WTC11 (cell line): Measurements from ENCODE around the gene SAMD10. TPM values are rescaled to one million over a fixed set of nuclear protein-coding genes. Genes with fewer than 3 reads are reported as not detected.
A peak's percentile ranks its signal among the peaks of the same experiment; 100 is the strongest.

Experiments
- ATAC-seq: fragments of 200-7000 bp; cut with Tn5 transposase; 2 replicates; pipeline ENCODE4 v1.10.0; 2021; ENCODE audit warnings: mild to moderate bottlenecking, moderate library complexity
- CTCF ChIA-PET: fragments of 300-600 bp; sonication (Branson Sonifier 250); formaldehyde crosslinking; loops from one replicate; lab custom pipeline; 2021; ENCODE audit warnings: antibody characterized with exemption; lab: Charles Lee
- POLR2A ChIA-PET: fragments of 350-600 bp; sonication (Branson Sonifier 250); formaldehyde crosslinking; loops from one replicate; lab custom pipeline; 2021; ENCODE audit warnings: antibody characterized with exemption; lab: Charles Lee
- DNase-seq: peaks from one replicate; pipeline ENCODE4 v3.0.0; 2021; ENCODE audit warnings: low spot score
- H3K27ac Mint-ChIP-seq: 2 replicates; pipeline ENCODE4 v1.8.0; 2021; ENCODE audit warnings: mixed read lengths
- H3K27me3 Mint-ChIP-seq: 2 replicates; pipeline ENCODE4 v1.8.0; 2021; ENCODE audit warnings: low read depth, mild to moderate bottlenecking, moderate library complexity, mixed read lengths
- H3K36me3 Mint-ChIP-seq: 2 replicates; pipeline ENCODE4 v1.8.0; 2021; ENCODE audit warnings: mixed read lengths
- H3K4me1 Mint-ChIP-seq: 2 replicates; pipeline ENCODE4 v1.8.0; 2022; ENCODE audit warnings: mixed read lengths
- H3K4me3 Mint-ChIP-seq: 2 replicates; pipeline ENCODE4 v1.8.0; 2021; ENCODE audit warnings: mild to moderate bottlenecking, moderate library complexity, mixed read lengths
- H3K9me3 Mint-ChIP-seq: 2 replicates; pipeline ENCODE4 v1.8.0; 2021; ENCODE audit warnings: mixed read lengths
- FOXK1 ChIP-seq: sonication (generic); formaldehyde crosslinking; IDR thresholded peaks from 2 replicates; pipeline ENCODE4 v1.8.0; 2022; ENCODE audit warnings: mild to moderate bottlenecking, moderate library complexity, missing genetic modification reagents
- FOXP1 ChIP-seq: sonication (generic); formaldehyde crosslinking; IDR thresholded peaks from 2 replicates; pipeline ENCODE4 v1.8.0; 2022; ENCODE audit warnings: missing genetic modification reagents, mild to moderate bottlenecking, moderate library complexity, borderline replicate concordance
- GRHL2 ChIP-seq: fragments of 250-450 bp; sonication (Bioruptor Pico); IDR thresholded peaks from 2 replicates; pipeline ENCODE4 v1.8.0; 2022; ENCODE audit warnings: mild to moderate bottlenecking, moderate library complexity; ENCODE audit not compliant: insufficient replicate concordance, severe bottlenecking
- GTF2I ChIP-seq: fragments of 250-450 bp; sonication (Bioruptor Pico); conservative IDR thresholded peaks from 2 replicates; pipeline ENCODE4 v1.4.0; 2021; ENCODE audit warnings: mild to moderate bottlenecking
- JAZF1 ChIP-seq: fragments of 250-450 bp; sonication (Bioruptor Pico); IDR thresholded peaks from 2 replicates; pipeline ENCODE4 v1.9.0; 2021; ENCODE audit warnings: moderate library complexity, mild to moderate bottlenecking, inconsistent platforms
- TP53 ChIP-seq: sonication (generic); formaldehyde crosslinking; IDR thresholded peaks from 2 replicates; pipeline ENCODE4 v1.8.1; 2023; ENCODE audit warnings: mild to moderate bottlenecking, missing genetic modification reagents
- ZBTB21 ChIP-seq: sonication (generic); formaldehyde crosslinking; IDR thresholded peaks from 2 replicates; pipeline ENCODE4 v1.8.1; 2023; ENCODE audit warnings: mild to moderate bottlenecking, missing genetic modification reagents, borderline replicate concordance
- ZNF121 ChIP-seq: sonication (generic); formaldehyde crosslinking; IDR thresholded peaks from 2 replicates; pipeline ENCODE4 v1.8.0; 2023; ENCODE audit warnings: missing genetic modification reagents
- ZNF232 ChIP-seq: sonication (generic); formaldehyde crosslinking; IDR thresholded peaks from 2 replicates; pipeline ENCODE4 v1.8.0; 2022; ENCODE audit warnings: mild to moderate bottlenecking, missing genetic modification reagents
- ZNF317 ChIP-seq: sonication (generic); formaldehyde crosslinking; IDR thresholded peaks from 2 replicates; pipeline ENCODE4 v1.8.1; 2023; ENCODE audit warnings: low read depth, mild to moderate bottlenecking, moderate library complexity, missing genetic modification reagents, borderline replicate concordance
- total RNA-seq: library from RNA; stranded (reverse); gene quantifications from 3 replicates; pipeline ENCODE4 v1.2.3, GENCODE V29; 2021
- TF ChIP-seq, protein P1 (sequence below): sonication (generic); formaldehyde crosslinking; IDR thresholded peaks from 2 replicates; pipeline ENCODE4 v1.8.0; 2023; ENCODE audit warnings: missing genetic modification reagents, mild to moderate bottlenecking, borderline replicate concordance
- TF ChIP-seq, protein P2 (sequence below): sonication (generic); formaldehyde crosslinking; IDR thresholded peaks from 2 replicates; pipeline ENCODE4 v1.8.1; 2023; ENCODE audit warnings: mild to moderate bottlenecking, missing genetic modification reagents
- TF ChIP-seq, protein P3 (sequence below): sonication (generic); formaldehyde crosslinking; IDR thresholded peaks from 2 replicates; pipeline ENCODE4 v1.8.0; 2022; ENCODE audit warnings: mild to moderate bottlenecking, missing genetic modification reagents
- TF ChIP-seq, protein P4 (sequence below): fragments of 250-450 bp; sonication (Bioruptor Pico); IDR thresholded peaks from 2 replicates; pipeline ENCODE4 v1.9.0; 2021; ENCODE audit warnings: mild to moderate bottlenecking, borderline replicate concordance
- TF ChIP-seq, protein P5 (sequence below): fragments of 200-600 bp; IDR thresholded peaks from 2 replicates; pipeline ENCODE4 v1.8.0; 2022; ENCODE audit warnings: antibody characterized with exemption

The SAMD10 gene
- total RNA-seq, 1 experiment from 2014 or later: 6.2 TPM

DNA sequence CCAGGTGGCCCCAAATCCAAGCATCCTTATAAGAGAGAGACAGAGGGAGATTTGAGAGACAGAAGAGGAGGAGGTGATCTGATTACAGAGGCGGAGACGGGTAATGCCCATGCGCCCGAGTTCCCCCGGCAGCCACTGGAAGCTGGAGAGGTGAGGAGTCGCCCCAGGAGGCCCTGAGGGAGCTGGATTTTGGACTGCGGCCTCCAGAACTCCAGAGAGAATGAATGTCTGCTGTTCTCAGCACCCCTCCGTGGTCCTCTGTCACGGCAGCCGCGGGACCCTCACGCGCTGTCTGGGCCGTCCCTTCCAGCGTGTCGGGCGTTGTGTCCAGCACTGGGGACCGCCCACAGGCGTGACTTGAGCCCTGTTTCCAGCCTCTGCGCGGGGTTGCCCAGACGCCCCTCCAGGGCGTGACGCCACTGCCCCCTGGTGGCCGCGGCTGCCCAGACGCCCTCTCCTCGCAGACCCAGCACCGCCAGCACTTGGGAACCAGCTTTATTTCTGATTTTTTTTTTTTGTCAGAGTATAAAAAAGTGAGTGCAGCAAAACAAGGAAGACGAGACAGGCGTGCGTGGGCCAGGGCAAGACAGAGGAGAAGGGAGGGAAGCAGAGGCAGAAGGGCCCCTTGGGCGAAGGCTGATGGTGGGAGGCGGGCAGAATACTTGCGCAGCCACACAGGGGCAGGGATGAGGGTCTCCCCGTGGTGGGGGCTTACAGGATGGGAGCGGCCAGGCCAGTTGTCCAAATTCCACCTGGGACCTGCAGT, 5.6 kb downstream of the SAMD10 start (continued):
- TF ChIP-seq FOXK1 (peak; percentile 51), FOXP1 (CRISPR knock-in tag) (0 out of 2 replicates have a peak, but pooled peaks have one; percentile 12)

DNA sequence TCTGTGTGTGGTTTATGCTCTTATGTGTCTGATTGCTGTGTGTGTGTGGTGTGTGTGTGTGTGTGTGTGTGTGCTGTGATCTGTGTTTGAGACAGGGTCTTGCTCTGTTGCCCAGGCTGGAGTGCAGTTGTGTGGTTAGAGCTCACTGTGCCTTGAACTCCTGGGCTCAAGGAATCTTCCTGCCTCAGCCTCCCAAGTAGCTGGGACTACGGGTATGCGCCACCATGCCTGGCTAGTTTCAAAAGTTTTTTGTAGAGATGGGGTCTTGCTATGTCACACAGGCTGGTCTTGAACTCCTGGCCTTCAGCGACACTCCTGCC, 6.3 kb downstream of the SAMD10 start:
- H3K27ac Mint-ChIP-seq: no peak overlapping the region
- ChIA-PET CTCF (interaction anchor here (0.6 to 2.3 kb wide), 38 partner anchors 16 to 1604 kb away, joined by 3 to 54 read pairs (median 6); partner anchors contain the start of genes PTK6, TPD52L2 and UCKL1), POLR2A (interaction anchor here (0.6 to 0.7 kb wide), 2 partner anchors 266 to 304 kb away, joined by 3 read pairs; partner anchors contain the start of genes ARFRP1 and ZGPAT)
- ATAC-seq (no peak), DNase-seq (no peak)
- TF ChIP-seq ZNF121 (CRISPR knock-in tag): peak; percentile 84
- TF ChIP-seq, protein P1, sequence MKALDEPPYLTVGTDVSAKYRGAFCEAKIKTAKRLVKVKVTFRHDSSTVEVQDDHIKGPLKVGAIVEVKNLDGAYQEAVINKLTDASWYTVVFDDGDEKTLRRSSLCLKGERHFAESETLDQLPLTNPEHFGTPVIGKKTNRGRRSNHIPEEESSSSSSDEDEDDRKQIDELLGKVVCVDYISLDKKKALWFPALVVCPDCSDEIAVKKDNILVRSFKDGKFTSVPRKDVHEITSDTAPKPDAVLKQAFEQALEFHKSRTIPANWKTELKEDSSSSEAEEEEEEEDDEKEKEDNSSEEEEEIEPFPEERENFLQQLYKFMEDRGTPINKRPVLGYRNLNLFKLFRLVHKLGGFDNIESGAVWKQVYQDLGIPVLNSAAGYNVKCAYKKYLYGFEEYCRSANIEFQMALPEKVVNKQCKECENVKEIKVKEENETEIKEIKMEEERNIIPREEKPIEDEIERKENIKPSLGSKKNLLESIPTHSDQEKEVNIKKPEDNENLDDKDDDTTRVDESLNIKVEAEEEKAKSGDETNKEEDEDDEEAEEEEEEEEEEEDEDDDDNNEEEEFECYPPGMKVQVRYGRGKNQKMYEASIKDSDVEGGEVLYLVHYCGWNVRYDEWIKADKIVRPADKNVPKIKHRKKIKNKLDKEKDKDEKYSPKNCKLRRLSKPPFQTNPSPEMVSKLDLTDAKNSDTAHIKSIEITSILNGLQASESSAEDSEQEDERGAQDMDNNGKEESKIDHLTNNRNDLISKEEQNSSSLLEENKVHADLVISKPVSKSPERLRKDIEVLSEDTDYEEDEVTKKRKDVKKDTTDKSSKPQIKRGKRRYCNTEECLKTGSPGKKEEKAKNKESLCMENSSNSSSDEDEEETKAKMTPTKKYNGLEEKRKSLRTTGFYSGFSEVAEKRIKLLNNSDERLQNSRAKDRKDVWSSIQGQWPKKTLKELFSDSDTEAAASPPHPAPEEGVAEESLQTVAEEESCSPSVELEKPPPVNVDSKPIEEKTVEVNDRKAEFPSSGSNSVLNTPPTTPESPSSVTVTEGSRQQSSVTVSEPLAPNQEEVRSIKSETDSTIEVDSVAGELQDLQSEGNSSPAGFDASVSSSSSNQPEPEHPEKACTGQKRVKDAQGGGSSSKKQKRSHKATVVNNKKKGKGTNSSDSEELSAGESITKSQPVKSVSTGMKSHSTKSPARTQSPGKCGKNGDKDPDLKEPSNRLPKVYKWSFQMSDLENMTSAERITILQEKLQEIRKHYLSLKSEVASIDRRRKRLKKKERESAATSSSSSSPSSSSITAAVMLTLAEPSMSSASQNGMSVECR: no peak
- H3K36me3 Mint-ChIP-seq: peaks cover 9% of the 10 kb centered on the region
- peaks cover 32% of the 10 kb centered on the region for H3K27me3 Mint-ChIP-seq
- H3K4me1 Mint-ChIP-seq: peaks cover 14% of the 10 kb centered on the region
- H3K4me3 Mint-ChIP-seq: peak overlapping the region; percentile 55
- no peaks in the 10 kb centered on the region; the same call in 1 of the 2 replicates for H3K9me3 Mint-ChIP-seq

DNA sequence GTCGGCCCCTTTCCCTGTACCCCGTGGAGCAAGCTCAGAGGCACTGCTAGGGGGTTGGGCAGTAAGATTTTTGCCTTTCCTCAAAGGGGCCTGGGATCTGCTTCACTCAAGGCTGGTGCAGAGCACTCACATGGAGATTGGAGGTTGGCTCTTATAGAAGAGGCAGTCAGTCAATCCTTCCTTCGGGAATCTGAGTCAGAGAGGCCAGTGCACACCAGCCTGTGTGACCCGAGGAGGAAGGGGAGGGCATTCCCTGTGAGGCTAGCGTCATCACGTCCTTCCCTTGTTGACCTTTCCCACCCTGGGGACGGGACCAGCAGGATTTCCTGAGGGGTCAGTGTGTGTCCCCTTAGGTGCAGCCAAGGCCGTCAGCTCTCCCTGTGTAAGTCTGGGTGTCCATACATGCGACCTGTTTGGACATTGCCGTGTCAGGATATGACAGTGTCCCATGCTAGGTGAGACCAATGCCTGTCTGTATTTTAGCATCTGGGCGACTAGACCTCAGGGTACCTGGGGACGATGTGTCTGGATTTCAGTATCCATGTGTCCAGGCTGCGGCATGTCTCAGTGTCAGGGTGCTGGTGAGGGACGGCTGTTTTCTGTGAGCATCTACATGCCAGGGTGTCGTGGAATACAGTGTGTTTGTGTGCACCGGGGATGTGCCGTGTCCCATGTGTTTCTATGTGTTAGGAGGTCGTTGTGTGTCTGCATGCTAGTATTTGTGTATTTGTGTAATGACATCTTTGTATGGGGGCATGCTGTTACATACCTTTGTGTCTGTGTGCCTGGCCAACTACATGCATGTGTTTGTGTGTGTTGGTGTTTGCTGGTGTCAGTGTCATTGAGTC, 6.9 kb downstream of the SAMD10 start:
- Mint-ChIP-seq H3K4me3 (no peak overlapping the region), H3K27ac (no peak overlapping the region), H3K9me3 (no peaks in the 10 kb centered on the region; the same call in 1 of the 2 replicates), H3K27me3 (peaks cover 28% of the 10 kb centered on the region), H3K4me1 (peaks cover 12% of the 10 kb centered on the region), H3K36me3 (peaks cover 14% of the 10 kb centered on the region)
- DNase-seq (no peak), ATAC-seq (no peak)
- POLR2A ChIA-PET: no interaction called here
- CTCF ChIA-PET: interaction anchor here (1.0 to 2.3 kb wide), 9 partner anchors 8 to 435 kb away, joined by 5 to 54 read pairs (median 12); partner anchors contain the start of genes PRPF6, PTK6 and UCKL1
- TF ChIP-seq TP53 (CRISPR knock-in tag) (no peak), ZNF317 (CRISPR knock-in tag) (no peak), GRHL2 (no peak), ZNF232 (no peak), JAZF1 (CRISPR knock-in tag) (no peak), GTF2I (CRISPR knock-in tag) (no peak), ZBTB21 (no peak)
- TF ChIP-seq, protein P2, sequence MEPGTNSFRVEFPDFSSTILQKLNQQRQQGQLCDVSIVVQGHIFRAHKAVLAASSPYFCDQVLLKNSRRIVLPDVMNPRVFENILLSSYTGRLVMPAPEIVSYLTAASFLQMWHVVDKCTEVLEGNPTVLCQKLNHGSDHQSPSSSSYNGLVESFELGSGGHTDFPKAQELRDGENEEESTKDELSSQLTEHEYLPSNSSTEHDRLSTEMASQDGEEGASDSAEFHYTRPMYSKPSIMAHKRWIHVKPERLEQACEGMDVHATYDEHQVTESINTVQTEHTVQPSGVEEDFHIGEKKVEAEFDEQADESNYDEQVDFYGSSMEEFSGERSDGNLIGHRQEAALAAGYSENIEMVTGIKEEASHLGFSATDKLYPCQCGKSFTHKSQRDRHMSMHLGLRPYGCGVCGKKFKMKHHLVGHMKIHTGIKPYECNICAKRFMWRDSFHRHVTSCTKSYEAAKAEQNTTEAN: no peak
- TF ChIP-seq, protein P3, sequence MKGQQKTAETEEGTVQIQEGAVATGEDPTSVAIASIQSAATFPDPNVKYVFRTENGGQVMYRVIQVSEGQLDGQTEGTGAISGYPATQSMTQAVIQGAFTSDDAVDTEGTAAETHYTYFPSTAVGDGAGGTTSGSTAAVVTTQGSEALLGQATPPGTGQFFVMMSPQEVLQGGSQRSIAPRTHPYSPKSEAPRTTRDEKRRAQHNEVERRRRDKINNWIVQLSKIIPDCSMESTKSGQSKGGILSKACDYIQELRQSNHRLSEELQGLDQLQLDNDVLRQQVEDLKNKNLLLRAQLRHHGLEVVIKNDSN (CRISPR knock-in tag): no peak
- TF ChIP-seq, protein P4, sequence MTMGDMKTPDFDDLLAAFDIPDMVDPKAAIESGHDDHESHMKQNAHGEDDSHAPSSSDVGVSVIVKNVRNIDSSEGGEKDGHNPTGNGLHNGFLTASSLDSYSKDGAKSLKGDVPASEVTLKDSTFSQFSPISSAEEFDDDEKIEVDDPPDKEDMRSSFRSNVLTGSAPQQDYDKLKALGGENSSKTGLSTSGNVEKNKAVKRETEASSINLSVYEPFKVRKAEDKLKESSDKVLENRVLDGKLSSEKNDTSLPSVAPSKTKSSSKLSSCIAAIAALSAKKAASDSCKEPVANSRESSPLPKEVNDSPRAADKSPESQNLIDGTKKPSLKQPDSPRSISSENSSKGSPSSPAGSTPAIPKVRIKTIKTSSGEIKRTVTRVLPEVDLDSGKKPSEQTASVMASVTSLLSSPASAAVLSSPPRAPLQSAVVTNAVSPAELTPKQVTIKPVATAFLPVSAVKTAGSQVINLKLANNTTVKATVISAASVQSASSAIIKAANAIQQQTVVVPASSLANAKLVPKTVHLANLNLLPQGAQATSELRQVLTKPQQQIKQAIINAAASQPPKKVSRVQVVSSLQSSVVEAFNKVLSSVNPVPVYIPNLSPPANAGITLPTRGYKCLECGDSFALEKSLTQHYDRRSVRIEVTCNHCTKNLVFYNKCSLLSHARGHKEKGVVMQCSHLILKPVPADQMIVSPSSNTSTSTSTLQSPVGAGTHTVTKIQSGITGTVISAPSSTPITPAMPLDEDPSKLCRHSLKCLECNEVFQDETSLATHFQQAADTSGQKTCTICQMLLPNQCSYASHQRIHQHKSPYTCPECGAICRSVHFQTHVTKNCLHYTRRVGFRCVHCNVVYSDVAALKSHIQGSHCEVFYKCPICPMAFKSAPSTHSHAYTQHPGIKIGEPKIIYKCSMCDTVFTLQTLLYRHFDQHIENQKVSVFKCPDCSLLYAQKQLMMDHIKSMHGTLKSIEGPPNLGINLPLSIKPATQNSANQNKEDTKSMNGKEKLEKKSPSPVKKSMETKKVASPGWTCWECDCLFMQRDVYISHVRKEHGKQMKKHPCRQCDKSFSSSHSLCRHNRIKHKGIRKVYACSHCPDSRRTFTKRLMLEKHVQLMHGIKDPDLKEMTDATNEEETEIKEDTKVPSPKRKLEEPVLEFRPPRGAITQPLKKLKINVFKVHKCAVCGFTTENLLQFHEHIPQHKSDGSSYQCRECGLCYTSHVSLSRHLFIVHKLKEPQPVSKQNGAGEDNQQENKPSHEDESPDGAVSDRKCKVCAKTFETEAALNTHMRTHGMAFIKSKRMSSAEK (CRISPR knock-in tag): no peak
- TF ChIP-seq, protein P5, sequence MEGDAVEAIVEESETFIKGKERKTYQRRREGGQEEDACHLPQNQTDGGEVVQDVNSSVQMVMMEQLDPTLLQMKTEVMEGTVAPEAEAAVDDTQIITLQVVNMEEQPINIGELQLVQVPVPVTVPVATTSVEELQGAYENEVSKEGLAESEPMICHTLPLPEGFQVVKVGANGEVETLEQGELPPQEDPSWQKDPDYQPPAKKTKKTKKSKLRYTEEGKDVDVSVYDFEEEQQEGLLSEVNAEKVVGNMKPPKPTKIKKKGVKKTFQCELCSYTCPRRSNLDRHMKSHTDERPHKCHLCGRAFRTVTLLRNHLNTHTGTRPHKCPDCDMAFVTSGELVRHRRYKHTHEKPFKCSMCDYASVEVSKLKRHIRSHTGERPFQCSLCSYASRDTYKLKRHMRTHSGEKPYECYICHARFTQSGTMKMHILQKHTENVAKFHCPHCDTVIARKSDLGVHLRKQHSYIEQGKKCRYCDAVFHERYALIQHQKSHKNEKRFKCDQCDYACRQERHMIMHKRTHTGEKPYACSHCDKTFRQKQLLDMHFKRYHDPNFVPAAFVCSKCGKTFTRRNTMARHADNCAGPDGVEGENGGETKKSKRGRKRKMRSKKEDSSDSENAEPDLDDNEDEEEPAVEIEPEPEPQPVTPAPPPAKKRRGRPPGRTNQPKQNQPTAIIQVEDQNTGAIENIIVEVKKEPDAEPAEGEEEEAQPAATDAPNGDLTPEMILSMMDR: no peak
